Heart left ventricle (tissue), 16 donors: Measurements from ENCODE around the gene PFN2. TPM values are rescaled to one million over a fixed set of nuclear protein-coding genes. Genes with fewer than 3 reads are reported as not detected.

Source experiments
- ATAC-seq, 4 donors: fragments of 200-7000 bp; cut with Tn5 transposase; one replicate each; pipeline ENCODE4 v1.9.1; 2020 to 2022; ENCODE audit warnings: moderate library complexity in 4 of 4, mild to moderate bottlenecking in 3 of 4, moderate number of reproducible peaks in 1 of 4
- DNase-seq, 5 donors: peaks; one replicate each; pipeline ENCODE4 v3.0.0-alpha.2; 2020
- H3K27ac ChIP-seq, 12 donors: fragments of 200-600 bp; sonication (generic) in 4 of 12; one replicate each; pipeline versions ENCODE4 v1.5.0 to v1.8.0; 2016 to 2022; ENCODE audit warnings: mild to moderate bottlenecking in 2 of 12
- H3K27me3 ChIP-seq, 9 donors: fragments of 200-600 bp; sonication (generic) in 2 of 9; one replicate each; pipeline versions ENCODE4 v1.5.1 to v1.8.0; 2016 to 2022; ENCODE audit warnings: mild to moderate bottlenecking in 3 of 9
- H3K36me3 ChIP-seq, 9 donors: fragments of 200-600 bp; sonication (generic) in 2 of 9; one replicate each; pipeline versions ENCODE4 v1.5.0 to v1.8.0; 2018 to 2022; ENCODE audit warnings: mild to moderate bottlenecking in 2 of 9
- H3K4me1 ChIP-seq, 12 donors: fragments of 200-600 bp; sonication (generic) in 4 of 12; one replicate each; pipeline versions ENCODE4 v1.5.0 to v1.8.0; 2016 to 2022; ENCODE audit warnings: mild to moderate bottlenecking in 3 of 12
- H3K4me3 ChIP-seq, 12 donors: fragments of 200-600 bp; sonication (generic) in 4 of 12; one replicate each; pipeline versions ENCODE4 v1.5.0 to v1.8.0; 2017 to 2022; ENCODE audit warnings: mild to moderate bottlenecking in 9 of 12, moderate library complexity in 4 of 12
- H3K9me3 ChIP-seq, 12 donors: fragments of 200-600 bp; sonication (generic) in 4 of 12; one replicate each; pipeline versions ENCODE4 v1.5.0 to v1.8.0; 2016 to 2022; ENCODE audit warnings: mild to moderate bottlenecking in 1 of 12
- CTCF ChIP-seq, 12 donors: fragments of 200-600 bp; sonication (generic) in 4 of 12; IDR thresholded peaks; one replicate each; pipeline versions ENCODE4 v1.5.0 to v1.8.0; 2018 to 2022; ENCODE audit warnings: antibody characterized with exemption in 12 of 12, mild to moderate bottlenecking in 5 of 12
- POLR2A ChIP-seq, 2 donors: fragments of 450-650 bp; IDR thresholded peaks; one replicate each; pipeline ENCODE4 v1.6.1; 2017; ENCODE audit warnings: antibody characterized with exemption in 2 of 2, mild to moderate bottlenecking in 2 of 2, moderate library complexity in 2 of 2
- WGBS, 4 donors: extraction: QIAGEN DNeasy Blood & Tissue Kit in 2 of 4; methylation state at CpG; one replicate each; pipeline versions ENCODE4 v1.1.5 to v1.1.7; 2013 to 2018; 5-methylcytosine and 5-hydroxymethylcytosine counted together
- intact Hi-C, 10 donors: fragments of 100-400 bp; cut with DNase I; formaldehyde crosslinking; loops; one replicate each; pipeline versions ENCODE4 v1.11.1 to v1.14.2; 2022
- polyA plus RNA-seq, 2 donors: library from polyadenylated mRNA; stranded (reverse); fragments of 200-250 nt; gene quantifications; one replicate each; pipeline ENCODE4 v1.2.3, GENCODE V29; 2013
- total RNA-seq, 9 donors: library from RNA; depleted of rRNA in 2 of 9; stranded (reverse); fragments of >200 nt in 2 of 9; fragmentation: NEBNext Ultra II Directional in 3 of 9; extraction: Animal tissue kit (Norgen Biotek cat#: 25700) in 3 of 9; gene quantifications; one replicate each; pipeline versions ENCODE4 v1.1.0 to v1.2.4, GENCODE V29; 2016 to 2023
- donor health status: ischemic (EF 13 %, LVEDD 7.1; RV severe dilation, severe dysfunction).
- donor health status: healthy with polysubstance abuse.
- donor health status: DM: no; HTN: yes; CAD: no.
- donor health status: DM: no; HTN: no; CAD: no.
- donor health status: ischemic (EF 25% LVEDD 6.9; RV normal size, moderate dysfunction).
- donor health status: ischemic (EF 25% LVEDD 5.7; RV mildly dilated, moderate dysfunction).
- donor health status: healthy.
- donor health status: DM: yes; HTN: yes; CAD: no.
- donor health status: ischemic (EF 35%, LVEDD 5.7; RV mildly dilated, moderate dysfunction).
- donor health status: nonischemic (EF 11% LVEDD 7.7; RV severe dilation, severe dysfunction).
- donor health status: DM: yes; HTN: yes; CAD: no.
- donor health status: PGD.
- donor health status: ischemic (EF 29% LVEDD 5.4; RV normal size, mild dysfunction).
- donor health status: nonischemic (EF 23%, LVEDD 6.1; RV moderate dilation, normal function).

Gene PFN2
- total and polyA plus RNA-seq, 11 donors, result 31.4 to 89.3 (median 66.1) TPM

DNA sequence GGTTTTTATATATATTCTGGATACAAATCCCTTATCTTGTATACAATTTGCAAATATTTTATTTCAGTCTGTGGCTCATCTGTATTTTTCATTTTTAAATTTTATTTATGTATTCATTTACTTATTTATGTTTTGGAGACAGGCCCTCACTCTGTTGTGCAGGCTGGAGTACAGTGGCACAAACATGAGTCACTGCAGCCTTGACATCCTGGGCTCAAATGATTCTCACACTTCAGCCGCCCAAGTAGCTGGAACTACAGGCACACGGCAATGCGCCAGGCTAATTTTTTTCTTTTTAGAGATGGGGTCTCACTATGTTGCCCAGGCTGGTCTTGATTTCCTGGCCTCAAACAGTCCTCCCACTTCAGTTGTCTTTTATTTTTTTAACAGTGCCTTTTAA lies 50.6 kb downstream of the PFN2 start:
- intact Hi-C loops, result no loop called here
- DNase-seq (no peak), ATAC-seq (no peak)
- no peak overlapping the region for H3K27ac ChIP-seq
- peaks cover 0 to 55% (median 34%) of the 10 kb centered on the region in 9 donors for H3K36me3 ChIP-seq
- TF ChIP-seq CTCF (IDR thresholded peaks at IDR 0.05), result no peak
- TF ChIP-seq POLR2A (IDR thresholded peaks at IDR 0.05), result no peak
- peaks cover 0 to 3% (median 0%) of the 10 kb centered on the region in 12 donors for H3K4me1 ChIP-seq
- 95 to 98% (median 97%) methylated on average over 3 of the region's 3 CpGs for WGBS, 4 donors
- H3K27me3 ChIP-seq, result no peaks in the 10 kb centered on the region
- H3K4me3 ChIP-seq, result no peak overlapping the region
- no peaks in the 10 kb centered on the region for H3K9me3 ChIP-seq

- no peak overlapping the region for H3K4me3 ChIP-seq
- intact Hi-C loops, result no loop called here
- 96 to 99% (median 97%) methylated on average over 3 of the region's 3 CpGs for WGBS, 4 donors
- H3K36me3 ChIP-seq, result peaks cover 0 to 56% (median 35%) of the 10 kb centered on the region in 9 donors
- DNase-seq (no peak), ATAC-seq (no peak)
- H3K27ac ChIP-seq, result no peak overlapping the region
- peaks cover 0 to 3% (median 0%) of the 10 kb centered on the region in 12 donors for H3K4me1 ChIP-seq
- H3K27me3 ChIP-seq, result no peaks in the 10 kb centered on the region
- no peaks in the 10 kb centered on the region for H3K9me3 ChIP-seq
- TF ChIP-seq POLR2A (IDR thresholded peaks at IDR 0.05), result no peak
Measured at GRCh38 chr3:149919509-149919908, 51.2 kb downstream of the PFN2 start.

GRCh38 chr3:149917124-149917667 lies 53.5 kb downstream of the PFN2 start:
- 81 to 91% (median 86%) methylated on average over 5 of the region's 5 CpGs for WGBS, 4 donors

More at GRCh38 chr3:149917124-149917667, 53.5 kb downstream of the PFN2 start:
- intact Hi-C loops, result no loop called here
- TF ChIP-seq POLR2A (IDR thresholded peaks at IDR 0.05) (no peak), CTCF (IDR thresholded peaks at IDR 0.05) (no peak)
- no peak overlapping the region for H3K27ac ChIP-seq
- H3K36me3 ChIP-seq, result peaks cover 0 to 65% (median 43%) of the 10 kb centered on the region in 9 donors
- DNase-seq (no peak), ATAC-seq (peak in 1 of 4 donors; percentile 60)
- peaks cover 0 to 3% (median 0%) of the 10 kb centered on the region in 12 donors for H3K4me1 ChIP-seq
- H3K9me3 ChIP-seq, result no peaks in the 10 kb centered on the region
- H3K27me3 ChIP-seq, result no peaks in the 10 kb centered on the region
- no peak overlapping the region for H3K4me3 ChIP-seq

Other genes starting within 250 kb of the PFN2 start
- 10 to 100 TPM in 8 of 9 donors, 1 to 10 TPM in 1; 9.9 to 25.8 (median 18.1) TPM for gene COMMD2, start 218.4 kb downstream of the PFN2 start, total RNA-seq
- gene COMMD2, start 218.4 kb downstream of the PFN2 start, polyA plus RNA-seq, result 10 to 100 TPM in 1 of 2 donors, 1 to 10 TPM in 1; 4.5 to 17.3 TPM
- gene ANKUB1, start 178.3 kb downstream of the PFN2 start, total RNA-seq, result not detected
- not detected for gene ANKUB1, start 178.3 kb downstream of the PFN2 start, polyA plus RNA-seq
- 10 to 100 TPM; 44.7 to 77.6 (median 58.1) TPM for gene RNF13, start 157.7 kb downstream of the PFN2 start, total RNA-seq
- gene RNF13, start 157.7 kb downstream of the PFN2 start, polyA plus RNA-seq, result 10 to 100 TPM; 21.4 to 51.7 TPM